Neural progenitor cell (in vitro differentiated cells): ENCODE measurements around the gene RRP7A. TPM values are rescaled to one million over a fixed set of nuclear protein-coding genes. Genes with fewer than 3 reads are reported as not detected.
"Not testable (repeated sequence)": the region's sequence is repeated elsewhere in the genome, so short reads cannot be mapped to it uniquely, and the experiment has no call there.

Experiments used
- DNase-seq: peaks from one replicate; pipeline ENCODE4 v3.0.0-alpha.2; 2016; ENCODE audit warnings: low spot score
- H2AFZ ChIP-seq: fragments of 200-600 bp; sonication (generic); replicated peaks from 2 replicates; pipeline ENCODE4 v1.6.1; 2016; ENCODE audit warnings: antibody characterized with exemption
- H3F3A ChIP-seq: fragments of 200-600 bp; sonication (generic); 2 replicates; pipeline ENCODE4 v1.6.1; 2016; ENCODE audit warnings: antibody characterized with exemption, low read depth
- H3K27ac ChIP-seq: fragments of 200-600 bp; sonication (generic); 2 replicates; pipeline ENCODE4 v1.5.1; 2016; ENCODE audit warnings: mild to moderate bottlenecking
- H3K27me3 ChIP-seq: fragments of 200-600 bp; sonication (generic); 2 replicates; pipeline ENCODE4 v1.6.1; 2016; ENCODE audit warnings: mild to moderate bottlenecking, moderate library complexity
- H3K36me3 ChIP-seq: fragments of 200-600 bp; sonication (generic); 2 replicates; pipeline ENCODE4 v1.5.1; 2016
- H3K4me1 ChIP-seq: fragments of 200-600 bp; sonication (generic); 2 replicates; pipeline ENCODE4 v1.6.1; 2016; ENCODE audit warnings: mixed run types
- H3K4me2 ChIP-seq: fragments of 200-600 bp; sonication (generic); 2 replicates; pipeline ENCODE4 v1.6.1; 2016
- H3K4me3 ChIP-seq: fragments of 200-600 bp; sonication (generic); 2 replicates; pipeline ENCODE4 v1.5.1; 2016
- H3K79me2 ChIP-seq: fragments of 200-600 bp; sonication (generic); 2 replicates; pipeline ENCODE4 v1.6.1; 2016; ENCODE audit warnings: low read depth
- H3K9ac ChIP-seq: fragments of 200-600 bp; sonication (generic); 2 replicates; pipeline ENCODE4 v1.6.1; 2016
- H3K9me3 ChIP-seq: fragments of 200-600 bp; sonication (generic); 2 replicates; pipeline ENCODE4 v1.5.1; 2016; ENCODE audit warnings: low read depth
- H4K20me1 ChIP-seq: fragments of 200-600 bp; sonication (generic); 2 replicates; pipeline ENCODE4 v1.6.1; 2016; ENCODE audit warnings: low read depth
- H3K27ac Mint-ChIP-seq: 3 replicates; pipeline ENCODE4 v1.8.0; 2021; ENCODE audit warnings: mixed read lengths
- H3K27me3 Mint-ChIP-seq: 2 replicates; pipeline ENCODE4 v1.8.0; 2022; ENCODE audit warnings: low read depth, mild to moderate bottlenecking, inconsistent platforms, moderate library complexity, mixed read lengths; ENCODE audit not compliant: insufficient read depth
- H3K36me3 Mint-ChIP-seq: 3 replicates; pipeline ENCODE4 v1.8.0; 2021; ENCODE audit warnings: mixed read lengths
- H3K4me1 Mint-ChIP-seq: 3 replicates; pipeline ENCODE4 v1.8.0; 2021; ENCODE audit warnings: mixed read lengths
- H3K4me3 Mint-ChIP-seq: 3 replicates; pipeline ENCODE4 v1.8.0; 2021; ENCODE audit warnings: mild to moderate bottlenecking, moderate library complexity, mixed read lengths
- H3K9me3 Mint-ChIP-seq: 3 replicates; pipeline ENCODE4 v1.8.0; 2020; ENCODE audit warnings: mixed read lengths
- CTCF ChIP-seq: fragments of 200-600 bp; sonication (generic); IDR thresholded peaks from 2 replicates; pipeline ENCODE4 v1.5.1; 2017; ENCODE audit warnings: antibody characterized with exemption, mild to moderate bottlenecking
- EZH2 ChIP-seq: fragments of 200-600 bp; sonication (generic); IDR thresholded peaks from 2 replicates; pipeline ENCODE4 v1.6.1; 2017; ENCODE audit warnings: antibody characterized with exemption, mild to moderate bottlenecking, moderate library complexity
- EZH2phosphoT487 ChIP-seq: fragments of 200-600 bp; sonication (generic); IDR thresholded peaks from 2 replicates; pipeline ENCODE4 v1.6.1; 2017; ENCODE audit warnings: antibody characterized with exemption
- total RNA-seq: library from RNA; depleted of rRNA; stranded (reverse); fragments of >200 nt; gene quantifications from 2 replicates; pipeline ENCODE4 v1.2.3, GENCODE V29; 2015; ENCODE audit warnings: low replicate concordance

RRP7A gene
- total RNA-seq, 1 donor from 2014 or later: 15.2 TPM

- no peak overlapping the region for H3K27ac ChIP-seq
- H3K27ac Mint-ChIP-seq: peak overlapping the region; percentile 67
- peaks cover 4% of the 10 kb centered on the region for H3K27me3 ChIP-seq
- TF ChIP-seq CTCF: no peak
- no peak for TF ChIP-seq EZH2phosphoT487
- no peak for TF ChIP-seq EZH2
- peaks cover 15% of the 10 kb centered on the region for H3K79me2 ChIP-seq
- no peak for DNase-seq
- no peaks in the 10 kb centered on the region for H3K36me3 Mint-ChIP-seq
- H3K9me3 ChIP-seq: no peaks in the 10 kb centered on the region
- peaks cover 3% of the 10 kb centered on the region for H3F3A ChIP-seq
- H3K4me1 Mint-ChIP-seq: peaks cover 16% of the 10 kb centered on the region
- H4K20me1 ChIP-seq: peaks cover 5% of the 10 kb centered on the region
- H3K36me3 ChIP-seq: no peaks in the 10 kb centered on the region
- no peak overlapping the region for H2AFZ ChIP-seq
- H3K4me2 ChIP-seq: no peak overlapping the region
- peaks cover 26% of the 10 kb centered on the region for H3K27me3 Mint-ChIP-seq
- H3K4me3 ChIP-seq: no peak overlapping the region
- H3K4me3 Mint-ChIP-seq: peak overlapping the region; percentile 14
- H3K9ac ChIP-seq: no peak overlapping the region
- peaks cover 4% of the 10 kb centered on the region for H3K4me1 ChIP-seq
- peaks cover 6% of the 10 kb centered on the region for H3K9me3 Mint-ChIP-seq
These were observed 3.0 kb upstream of the RRP7A start for GRCh38 chr22:42522546-42522945.

DNA sequence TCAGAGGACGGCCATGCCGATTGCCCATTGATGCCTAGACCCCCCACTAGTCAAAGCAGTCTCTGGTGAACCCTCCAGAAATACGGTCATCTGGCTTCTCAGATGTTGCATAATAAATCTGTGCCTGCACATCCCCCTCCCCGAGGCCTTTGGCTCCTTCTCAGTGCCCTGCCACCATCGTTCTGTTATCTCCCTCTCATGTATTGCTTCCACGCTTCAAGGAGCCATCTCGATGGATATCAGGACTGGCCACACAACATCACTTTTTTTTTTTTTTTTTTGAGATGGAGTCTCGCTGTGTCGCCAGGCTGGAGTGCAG, 1.6 kb upstream of the RRP7A start:
- no peak for DNase-seq
- Histone ChIP-seq H3K9me3 (no peaks in the 10 kb centered on the region), H3K4me3 (no peak overlapping the region), H2AFZ (no peak overlapping the region), H3K4me2 (no peak overlapping the region), H3K4me1 (peaks cover 4% of the 10 kb centered on the region), H3K36me3 (no peaks in the 10 kb centered on the region), H3K79me2 (peaks cover 24% of the 10 kb centered on the region), H4K20me1 (peaks cover 7% of the 10 kb centered on the region), H3K9ac (no peak overlapping the region), H3F3A (peaks cover 4% of the 10 kb centered on the region), H3K27ac (no peak overlapping the region), H3K27me3 (no peaks in the 10 kb centered on the region)
- Mint-ChIP-seq H3K27me3 (peaks cover 21% of the 10 kb centered on the region), H3K4me3 (peak overlapping the region; percentile 99), H3K36me3 (no peaks in the 10 kb centered on the region), H3K4me1 (peaks cover 16% of the 10 kb centered on the region), H3K27ac (peak overlapping the region; percentile 74), H3K9me3 (peaks cover 6% of the 10 kb centered on the region)
- TF ChIP-seq CTCF: no peak
- no peak for TF ChIP-seq EZH2
- no peak for TF ChIP-seq EZH2phosphoT487

DNA sequence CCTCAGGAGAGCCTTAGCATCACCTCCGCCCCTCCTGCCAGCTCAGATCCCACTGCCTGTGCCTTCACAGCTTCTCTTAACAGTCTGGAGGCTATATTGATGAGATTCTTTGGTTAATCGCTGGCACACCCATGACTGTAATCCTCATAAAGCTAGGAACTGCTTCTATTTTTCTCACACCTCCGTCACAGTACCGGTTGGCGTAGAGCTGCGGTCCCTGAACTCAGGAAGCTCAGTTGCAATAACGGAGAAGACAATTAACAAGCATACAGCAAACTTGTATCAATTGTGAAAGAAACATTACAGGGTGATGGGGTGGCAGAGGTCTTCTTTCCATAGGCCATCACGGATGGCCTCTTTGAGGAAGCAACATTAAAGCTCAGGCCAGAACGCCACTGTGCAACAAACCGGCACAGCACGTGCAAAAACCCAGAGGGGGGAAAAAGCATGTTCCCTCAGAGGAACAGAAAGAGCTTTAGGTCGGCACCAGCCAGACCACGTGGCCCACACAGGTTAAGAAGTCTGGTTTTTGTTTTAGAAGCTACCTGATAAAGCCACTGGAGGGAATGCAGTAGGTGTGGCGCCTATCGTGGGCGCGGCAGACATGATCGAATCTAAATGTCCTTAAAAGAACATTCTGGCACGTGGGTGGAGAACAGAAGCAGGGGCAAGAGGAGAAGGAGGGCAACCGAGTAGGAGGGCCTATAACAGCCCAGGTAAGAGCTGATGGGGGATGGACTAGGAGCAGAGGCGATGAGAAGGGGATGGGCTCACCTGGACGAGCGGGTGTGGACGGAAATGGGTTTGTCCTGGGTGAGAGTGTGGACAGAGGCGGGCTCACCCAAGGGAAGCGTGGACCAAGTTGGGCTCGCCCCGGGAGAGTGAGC, 715 bp downstream of the RRP7A start:
- peak overlapping the region; percentile 68 for H2AFZ ChIP-seq
- not testable (repeated sequence) for H4K20me1 ChIP-seq, H3K9me3 Mint-ChIP-seq, H3K9me3 ChIP-seq, DNase-seq, H3K36me3 ChIP-seq, H3F3A ChIP-seq, H3K4me1 ChIP-seq, H3K27me3 ChIP-seq, H3K36me3 Mint-ChIP-seq, H3K27ac ChIP-seq
- H3K4me1 Mint-ChIP-seq: peaks cover 16% of the 10 kb centered on the region
- H3K27ac Mint-ChIP-seq: peak overlapping the region; percentile 78
- H3K27me3 Mint-ChIP-seq: peaks cover 13% of the 10 kb centered on the region
- H3K4me3 Mint-ChIP-seq: peak overlapping the region; percentile 99
- peak overlapping the region; percentile 91 for H3K9ac ChIP-seq
- peak overlapping the region; percentile 82 for H3K4me2 ChIP-seq
- H3K79me2 ChIP-seq: peaks cover 24% of the 10 kb centered on the region
- peak overlapping the region; percentile 85 for H3K4me3 ChIP-seq

GRCh38 chr22:42517103-42517502, 2.5 kb downstream of the RRP7A start:
- H3K9me3 Mint-ChIP-seq, H3F3A ChIP-seq, DNase-seq, H3K27me3 Mint-ChIP-seq, H3K27me3 ChIP-seq, H3K27ac ChIP-seq, H3K4me2 ChIP-seq, H3K4me3 ChIP-seq, H3K27ac Mint-ChIP-seq, H3K9ac ChIP-seq, H3K36me3 Mint-ChIP-seq, H2AFZ ChIP-seq, H3K4me1 ChIP-seq, H3K9me3 ChIP-seq, H3K36me3 ChIP-seq: not testable (repeated sequence)
- Histone ChIP-seq H4K20me1 (peaks cover 12% of the 10 kb centered on the region), H3K79me2 (peaks cover 24% of the 10 kb centered on the region)
- H3K4me1 Mint-ChIP-seq: peaks cover 13% of the 10 kb centered on the region
- H3K4me3 Mint-ChIP-seq: peak overlapping the region; percentile 38
